ENCODE data around the gene UNC50. TPM values are rescaled to one million over a fixed set of nuclear protein-coding genes. Genes with fewer than 3 reads are reported as not detected.

The UNC50 gene
- total and polyA plus RNA-seq, 2 experiments from 2014 or later, result 38.7 to 49.4 TPM

DNA sequence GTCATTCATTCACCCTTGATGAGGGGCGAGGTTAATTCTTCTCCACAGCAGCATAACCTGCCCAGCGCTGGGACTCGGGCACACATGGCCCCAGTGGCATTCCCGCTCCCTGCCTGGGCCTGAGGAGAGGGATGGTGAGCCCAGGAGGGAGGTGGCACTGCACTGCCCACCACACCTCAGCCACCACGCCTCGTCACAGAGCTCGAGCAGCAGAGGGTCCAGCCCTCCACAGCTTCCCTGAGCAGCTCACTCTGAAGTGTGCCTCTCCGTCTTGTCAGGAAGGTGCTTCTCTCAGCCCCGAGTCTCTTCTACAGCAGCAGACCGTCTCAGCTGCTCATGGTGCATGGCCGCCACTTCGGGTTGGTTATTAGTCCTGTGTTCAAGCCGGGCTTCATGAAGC lies 35.0 kb upstream of the UNC50 start:
- H3K9me3 Mint-ChIP-seq, result no peaks in the 10 kb centered on the region
- H3K4me2 ChIP-seq, result no peak overlapping the region
- H3K36me3 Mint-ChIP-seq (ENCODE audit: low read depth), result peaks cover 35% of the 10 kb centered on the region

More for the DNA sequence above, 35.0 kb upstream of the UNC50 start:
- H3K27me3 Mint-ChIP-seq (ENCODE audit: insufficient read depth, low read depth, poor library complexity), result peaks cover 7% of the 10 kb centered on the region
- Histone ChIP-seq H4K20me1 (replicated peaks; ENCODE audit: insufficient read depth) (peaks cover 10% of the 10 kb centered on the region; the same call in 1 of the 2 replicates), H3K36me3 (ENCODE audit: insufficient read depth) (no peaks in the 10 kb centered on the region; the same call in 1 of the 2 replicates), H3F3A (replicated peaks; ENCODE audit: low read depth) (no peaks in the 10 kb centered on the region), H3K79me2 (replicated peaks; ENCODE audit: insufficient read depth) (no peaks in the 10 kb centered on the region), H3K27ac (ENCODE audit: low read depth) (no peak overlapping the region), H3K4me3 (no peak overlapping the region), H2AFZ (no peak overlapping the region), H3K27me3 (ENCODE audit: insufficient read depth) (no peaks in the 10 kb centered on the region), H3K4me1 (ENCODE audit: insufficient read depth) (no peaks in the 10 kb centered on the region), H3K9me2 (ENCODE audit: insufficient read depth) (no peaks in the 10 kb centered on the region)
- DNase-seq (ENCODE audit: low spot score) (no peak), ATAC-seq (no peak)
- no peak overlapping the region for H3K4me3 Mint-ChIP-seq
- no peaks in the 10 kb centered on the region for H3K4me1 Mint-ChIP-seq
- no peak overlapping the region for H3K27ac Mint-ChIP-seq
- TF ChIP-seq, protein P1, sequence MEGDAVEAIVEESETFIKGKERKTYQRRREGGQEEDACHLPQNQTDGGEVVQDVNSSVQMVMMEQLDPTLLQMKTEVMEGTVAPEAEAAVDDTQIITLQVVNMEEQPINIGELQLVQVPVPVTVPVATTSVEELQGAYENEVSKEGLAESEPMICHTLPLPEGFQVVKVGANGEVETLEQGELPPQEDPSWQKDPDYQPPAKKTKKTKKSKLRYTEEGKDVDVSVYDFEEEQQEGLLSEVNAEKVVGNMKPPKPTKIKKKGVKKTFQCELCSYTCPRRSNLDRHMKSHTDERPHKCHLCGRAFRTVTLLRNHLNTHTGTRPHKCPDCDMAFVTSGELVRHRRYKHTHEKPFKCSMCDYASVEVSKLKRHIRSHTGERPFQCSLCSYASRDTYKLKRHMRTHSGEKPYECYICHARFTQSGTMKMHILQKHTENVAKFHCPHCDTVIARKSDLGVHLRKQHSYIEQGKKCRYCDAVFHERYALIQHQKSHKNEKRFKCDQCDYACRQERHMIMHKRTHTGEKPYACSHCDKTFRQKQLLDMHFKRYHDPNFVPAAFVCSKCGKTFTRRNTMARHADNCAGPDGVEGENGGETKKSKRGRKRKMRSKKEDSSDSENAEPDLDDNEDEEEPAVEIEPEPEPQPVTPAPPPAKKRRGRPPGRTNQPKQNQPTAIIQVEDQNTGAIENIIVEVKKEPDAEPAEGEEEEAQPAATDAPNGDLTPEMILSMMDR (conservative IDR thresholded peaks at IDR 0.05; ENCODE audit: low read depth in 2 of 2), result no peak
- TF ChIP-seq JUNB (IDR thresholded peaks at IDR 0.05; ENCODE audit: unreplicated experiment) (no peak), ZNF331 (CRISPR knock-in tag; IDR thresholded peaks at IDR 0.05; ENCODE audit: low read depth) (no peak), STAT1 (IDR thresholded peaks at IDR 0.05; ENCODE audit: unreplicated experiment) (no peak), ZNF114 (CRISPR knock-in tag; IDR thresholded peaks at IDR 0.05) (no peak), EZH2 (IDR thresholded peaks at IDR 0.05; ENCODE audit: low read depth, unreplicated experiment) (no peak), EZH2phosphoT487 (IDR thresholded peaks at IDR 0.05; ENCODE audit: unreplicated experiment) (no peak), CREB1 (CRISPR knock-in tag; IDR thresholded peaks at IDR 0.05; ENCODE audit: low read depth) (no peak), NANOG (IDR thresholded peaks at IDR 0.05; ENCODE audit: borderline replicate concordance) (no peak), POLR2AphosphoS5 (IDR thresholded peaks at IDR 0.05; ENCODE audit: low read depth) (no peak)
- TF ChIP-seq, protein P2, sequence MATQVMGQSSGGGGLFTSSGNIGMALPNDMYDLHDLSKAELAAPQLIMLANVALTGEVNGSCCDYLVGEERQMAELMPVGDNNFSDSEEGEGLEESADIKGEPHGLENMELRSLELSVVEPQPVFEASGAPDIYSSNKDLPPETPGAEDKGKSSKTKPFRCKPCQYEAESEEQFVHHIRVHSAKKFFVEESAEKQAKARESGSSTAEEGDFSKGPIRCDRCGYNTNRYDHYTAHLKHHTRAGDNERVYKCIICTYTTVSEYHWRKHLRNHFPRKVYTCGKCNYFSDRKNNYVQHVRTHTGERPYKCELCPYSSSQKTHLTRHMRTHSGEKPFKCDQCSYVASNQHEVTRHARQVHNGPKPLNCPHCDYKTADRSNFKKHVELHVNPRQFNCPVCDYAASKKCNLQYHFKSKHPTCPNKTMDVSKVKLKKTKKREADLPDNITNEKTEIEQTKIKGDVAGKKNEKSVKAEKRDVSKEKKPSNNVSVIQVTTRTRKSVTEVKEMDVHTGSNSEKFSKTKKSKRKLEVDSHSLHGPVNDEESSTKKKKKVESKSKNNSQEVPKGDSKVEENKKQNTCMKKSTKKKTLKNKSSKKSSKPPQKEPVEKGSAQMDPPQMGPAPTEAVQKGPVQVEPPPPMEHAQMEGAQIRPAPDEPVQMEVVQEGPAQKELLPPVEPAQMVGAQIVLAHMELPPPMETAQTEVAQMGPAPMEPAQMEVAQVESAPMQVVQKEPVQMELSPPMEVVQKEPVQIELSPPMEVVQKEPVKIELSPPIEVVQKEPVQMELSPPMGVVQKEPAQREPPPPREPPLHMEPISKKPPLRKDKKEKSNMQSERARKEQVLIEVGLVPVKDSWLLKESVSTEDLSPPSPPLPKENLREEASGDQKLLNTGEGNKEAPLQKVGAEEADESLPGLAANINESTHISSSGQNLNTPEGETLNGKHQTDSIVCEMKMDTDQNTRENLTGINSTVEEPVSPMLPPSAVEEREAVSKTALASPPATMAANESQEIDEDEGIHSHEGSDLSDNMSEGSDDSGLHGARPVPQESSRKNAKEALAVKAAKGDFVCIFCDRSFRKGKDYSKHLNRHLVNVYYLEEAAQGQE (IDR thresholded peaks at IDR 0.05; ENCODE audit: unreplicated experiment), result no peak
- TF ChIP-seq, protein P3, sequence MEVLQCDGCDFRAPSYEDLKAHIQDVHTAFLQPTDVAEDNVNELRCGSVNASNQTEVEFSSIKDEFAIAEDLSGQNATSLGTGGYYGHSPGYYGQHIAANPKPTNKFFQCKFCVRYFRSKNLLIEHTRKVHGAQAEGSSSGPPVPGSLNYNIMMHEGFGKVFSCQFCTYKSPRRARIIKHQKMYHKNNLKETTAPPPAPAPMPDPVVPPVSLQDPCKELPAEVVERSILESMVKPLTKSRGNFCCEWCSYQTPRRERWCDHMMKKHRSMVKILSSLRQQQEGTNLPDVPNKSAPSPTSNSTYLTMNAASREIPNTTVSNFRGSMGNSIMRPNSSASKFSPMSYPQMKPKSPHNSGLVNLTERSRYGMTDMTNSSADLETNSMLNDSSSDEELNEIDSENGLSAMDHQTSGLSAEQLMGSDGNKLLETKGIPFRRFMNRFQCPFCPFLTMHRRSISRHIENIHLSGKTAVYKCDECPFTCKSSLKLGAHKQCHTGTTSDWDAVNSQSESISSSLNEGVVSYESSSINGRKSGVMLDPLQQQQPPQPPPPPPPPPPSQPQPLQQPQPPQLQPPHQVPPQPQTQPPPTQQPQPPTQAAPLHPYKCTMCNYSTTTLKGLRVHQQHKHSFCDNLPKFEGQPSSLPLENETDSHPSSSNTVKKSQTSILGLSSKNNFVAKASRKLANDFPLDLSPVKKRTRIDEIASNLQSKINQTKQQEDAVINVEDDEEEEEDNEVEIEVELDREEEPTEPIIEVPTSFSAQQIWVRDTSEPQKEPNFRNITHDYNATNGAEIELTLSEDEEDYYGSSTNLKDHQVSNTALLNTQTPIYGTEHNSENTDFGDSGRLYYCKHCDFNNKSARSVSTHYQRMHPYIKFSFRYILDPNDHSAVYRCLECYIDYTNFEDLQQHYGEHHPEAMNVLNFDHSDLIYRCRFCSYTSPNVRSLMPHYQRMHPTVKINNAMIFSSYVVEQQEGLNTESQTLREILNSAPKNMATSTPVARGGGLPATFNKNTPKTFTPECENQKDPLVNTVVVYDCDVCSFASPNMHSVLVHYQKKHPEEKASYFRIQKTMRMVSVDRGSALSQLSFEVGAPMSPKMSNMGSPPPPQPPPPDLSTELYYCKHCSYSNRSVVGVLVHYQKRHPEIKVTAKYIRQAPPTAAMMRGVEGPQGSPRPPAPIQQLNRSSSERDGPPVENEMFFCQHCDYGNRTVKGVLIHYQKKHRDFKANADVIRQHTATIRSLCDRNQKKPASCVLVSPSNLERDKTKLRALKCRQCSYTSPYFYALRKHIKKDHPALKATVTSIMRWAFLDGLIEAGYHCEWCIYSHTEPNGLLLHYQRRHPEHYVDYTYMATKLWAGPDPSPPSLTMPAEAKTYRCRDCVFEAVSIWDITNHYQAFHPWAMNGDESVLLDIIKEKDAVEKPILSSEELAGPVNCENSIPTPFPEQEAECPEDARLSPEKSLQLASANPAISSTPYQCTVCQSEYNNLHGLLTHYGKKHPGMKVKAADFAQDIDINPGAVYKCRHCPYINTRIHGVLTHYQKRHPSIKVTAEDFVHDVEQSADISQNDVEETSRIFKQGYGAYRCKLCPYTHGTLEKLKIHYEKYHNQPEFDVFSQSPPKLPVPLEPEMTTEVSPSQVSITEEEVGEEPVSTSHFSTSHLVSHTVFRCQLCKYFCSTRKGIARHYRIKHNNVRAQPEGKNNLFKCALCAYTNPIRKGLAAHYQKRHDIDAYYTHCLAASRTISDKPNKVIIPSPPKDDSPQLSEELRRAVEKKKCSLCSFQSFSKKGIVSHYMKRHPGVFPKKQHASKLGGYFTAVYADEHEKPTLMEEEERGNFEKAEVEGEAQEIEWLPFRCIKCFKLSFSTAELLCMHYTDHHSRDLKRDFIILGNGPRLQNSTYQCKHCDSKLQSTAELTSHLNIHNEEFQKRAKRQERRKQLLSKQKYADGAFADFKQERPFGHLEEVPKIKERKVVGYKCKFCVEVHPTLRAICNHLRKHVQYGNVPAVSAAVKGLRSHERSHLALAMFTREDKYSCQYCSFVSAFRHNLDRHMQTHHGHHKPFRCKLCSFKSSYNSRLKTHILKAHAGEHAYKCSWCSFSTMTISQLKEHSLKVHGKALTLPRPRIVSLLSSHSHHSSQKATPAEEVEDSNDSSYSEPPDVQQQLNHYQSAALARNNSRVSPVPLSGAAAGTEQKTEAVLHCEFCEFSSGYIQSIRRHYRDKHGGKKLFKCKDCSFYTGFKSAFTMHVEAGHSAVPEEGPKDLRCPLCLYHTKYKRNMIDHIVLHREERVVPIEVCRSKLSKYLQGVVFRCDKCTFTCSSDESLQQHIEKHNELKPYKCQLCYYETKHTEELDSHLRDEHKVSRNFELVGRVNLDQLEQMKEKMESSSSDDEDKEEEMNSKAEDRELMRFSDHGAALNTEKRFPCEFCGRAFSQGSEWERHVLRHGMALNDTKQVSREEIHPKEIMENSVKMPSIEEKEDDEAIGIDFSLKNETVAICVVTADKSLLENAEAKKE (CRISPR knock-in tag; IDR thresholded peaks at IDR 0.05), result no peak
- TF ChIP-seq, protein P4, sequence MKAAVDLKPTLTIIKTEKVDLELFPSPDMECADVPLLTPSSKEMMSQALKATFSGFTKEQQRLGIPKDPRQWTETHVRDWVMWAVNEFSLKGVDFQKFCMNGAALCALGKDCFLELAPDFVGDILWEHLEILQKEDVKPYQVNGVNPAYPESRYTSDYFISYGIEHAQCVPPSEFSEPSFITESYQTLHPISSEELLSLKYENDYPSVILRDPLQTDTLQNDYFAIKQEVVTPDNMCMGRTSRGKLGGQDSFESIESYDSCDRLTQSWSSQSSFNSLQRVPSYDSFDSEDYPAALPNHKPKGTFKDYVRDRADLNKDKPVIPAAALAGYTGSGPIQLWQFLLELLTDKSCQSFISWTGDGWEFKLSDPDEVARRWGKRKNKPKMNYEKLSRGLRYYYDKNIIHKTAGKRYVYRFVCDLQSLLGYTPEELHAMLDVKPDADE (IDR thresholded peaks at IDR 0.05), result no peak

All from GM23338 (cell line).